Heart left ventricle (tissue), 13 donors: Measurements from ENCODE around the gene CALCOCO1.

ENCODE experiments used
- POLR2A ChIP-seq, 2 donors: fragments of 450-650 bp; IDR thresholded peaks; one replicate each; pipeline ENCODE4 v1.6.1; 2017; ENCODE audit warnings: antibody characterized with exemption in 2 of 2, mild to moderate bottlenecking in 2 of 2, moderate library complexity in 2 of 2
- TF ChIP-seq, protein P1 (sequence below), 12 donors: fragments of 200-600 bp; sonication (generic) in 4 of 12; IDR thresholded peaks; one replicate each; pipeline versions ENCODE4 v1.5.0 to v1.8.0; 2018 to 2022; ENCODE audit warnings: antibody characterized with exemption in 12 of 12, mild to moderate bottlenecking in 5 of 12
- donor health status: ischemic (EF 13 %, LVEDD 7.1; RV severe dilation, severe dysfunction).
- donor health status: DM: no; HTN: yes; CAD: no.
- donor health status: DM: no; HTN: no; CAD: no.
- donor health status: ischemic (EF 25% LVEDD 6.9; RV normal size, moderate dysfunction).
- donor health status: ischemic (EF 25% LVEDD 5.7; RV mildly dilated, moderate dysfunction).
- donor health status: ischemic (EF 35%, LVEDD 5.7; RV mildly dilated, moderate dysfunction).
- donor health status: nonischemic (EF 11% LVEDD 7.7; RV severe dilation, severe dysfunction).
- donor health status: DM: yes; HTN: yes; CAD: no.
- donor health status: PGD.
- donor health status: ischemic (EF 29% LVEDD 5.4; RV normal size, mild dysfunction).
- donor health status: nonischemic (EF 23%, LVEDD 6.1; RV moderate dilation, normal function).

DNA sequence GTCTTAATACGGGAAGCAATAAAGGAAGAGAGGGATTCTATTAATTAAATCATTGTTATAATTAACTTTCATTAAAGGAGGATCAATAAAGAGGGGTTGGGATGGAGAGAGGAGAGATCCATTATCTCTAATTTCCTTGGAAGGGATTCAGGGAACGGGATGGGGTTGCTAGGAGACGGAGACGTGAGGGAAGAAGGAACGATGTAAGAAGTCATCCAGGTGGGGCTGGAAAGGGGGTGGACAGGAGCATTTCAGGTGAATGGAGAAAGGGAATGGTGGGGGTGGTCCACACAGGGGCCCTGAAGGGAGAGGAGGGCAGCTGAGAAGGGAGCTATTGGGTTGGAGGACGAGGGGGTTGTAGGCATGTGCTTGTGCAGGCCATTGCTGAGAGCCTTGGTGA, 17.2 kb downstream of the CALCOCO1 start:
- TF ChIP-seq, protein P1, sequence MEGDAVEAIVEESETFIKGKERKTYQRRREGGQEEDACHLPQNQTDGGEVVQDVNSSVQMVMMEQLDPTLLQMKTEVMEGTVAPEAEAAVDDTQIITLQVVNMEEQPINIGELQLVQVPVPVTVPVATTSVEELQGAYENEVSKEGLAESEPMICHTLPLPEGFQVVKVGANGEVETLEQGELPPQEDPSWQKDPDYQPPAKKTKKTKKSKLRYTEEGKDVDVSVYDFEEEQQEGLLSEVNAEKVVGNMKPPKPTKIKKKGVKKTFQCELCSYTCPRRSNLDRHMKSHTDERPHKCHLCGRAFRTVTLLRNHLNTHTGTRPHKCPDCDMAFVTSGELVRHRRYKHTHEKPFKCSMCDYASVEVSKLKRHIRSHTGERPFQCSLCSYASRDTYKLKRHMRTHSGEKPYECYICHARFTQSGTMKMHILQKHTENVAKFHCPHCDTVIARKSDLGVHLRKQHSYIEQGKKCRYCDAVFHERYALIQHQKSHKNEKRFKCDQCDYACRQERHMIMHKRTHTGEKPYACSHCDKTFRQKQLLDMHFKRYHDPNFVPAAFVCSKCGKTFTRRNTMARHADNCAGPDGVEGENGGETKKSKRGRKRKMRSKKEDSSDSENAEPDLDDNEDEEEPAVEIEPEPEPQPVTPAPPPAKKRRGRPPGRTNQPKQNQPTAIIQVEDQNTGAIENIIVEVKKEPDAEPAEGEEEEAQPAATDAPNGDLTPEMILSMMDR (IDR thresholded peaks at IDR 0.05) = no peak
- no peak for TF ChIP-seq POLR2A (IDR thresholded peaks at IDR 0.05)
